GM18861 (cell line): ENCODE data around the gene DNAH10.

Experiments
- ATAC-seq: cut with Tn5 transposase; IDR thresholded peaks from one replicate; pipeline ENCODE4 v1.9.1; 2021; ENCODE audit not compliant: unreplicated experiment

DNAH10 gene, protein sequence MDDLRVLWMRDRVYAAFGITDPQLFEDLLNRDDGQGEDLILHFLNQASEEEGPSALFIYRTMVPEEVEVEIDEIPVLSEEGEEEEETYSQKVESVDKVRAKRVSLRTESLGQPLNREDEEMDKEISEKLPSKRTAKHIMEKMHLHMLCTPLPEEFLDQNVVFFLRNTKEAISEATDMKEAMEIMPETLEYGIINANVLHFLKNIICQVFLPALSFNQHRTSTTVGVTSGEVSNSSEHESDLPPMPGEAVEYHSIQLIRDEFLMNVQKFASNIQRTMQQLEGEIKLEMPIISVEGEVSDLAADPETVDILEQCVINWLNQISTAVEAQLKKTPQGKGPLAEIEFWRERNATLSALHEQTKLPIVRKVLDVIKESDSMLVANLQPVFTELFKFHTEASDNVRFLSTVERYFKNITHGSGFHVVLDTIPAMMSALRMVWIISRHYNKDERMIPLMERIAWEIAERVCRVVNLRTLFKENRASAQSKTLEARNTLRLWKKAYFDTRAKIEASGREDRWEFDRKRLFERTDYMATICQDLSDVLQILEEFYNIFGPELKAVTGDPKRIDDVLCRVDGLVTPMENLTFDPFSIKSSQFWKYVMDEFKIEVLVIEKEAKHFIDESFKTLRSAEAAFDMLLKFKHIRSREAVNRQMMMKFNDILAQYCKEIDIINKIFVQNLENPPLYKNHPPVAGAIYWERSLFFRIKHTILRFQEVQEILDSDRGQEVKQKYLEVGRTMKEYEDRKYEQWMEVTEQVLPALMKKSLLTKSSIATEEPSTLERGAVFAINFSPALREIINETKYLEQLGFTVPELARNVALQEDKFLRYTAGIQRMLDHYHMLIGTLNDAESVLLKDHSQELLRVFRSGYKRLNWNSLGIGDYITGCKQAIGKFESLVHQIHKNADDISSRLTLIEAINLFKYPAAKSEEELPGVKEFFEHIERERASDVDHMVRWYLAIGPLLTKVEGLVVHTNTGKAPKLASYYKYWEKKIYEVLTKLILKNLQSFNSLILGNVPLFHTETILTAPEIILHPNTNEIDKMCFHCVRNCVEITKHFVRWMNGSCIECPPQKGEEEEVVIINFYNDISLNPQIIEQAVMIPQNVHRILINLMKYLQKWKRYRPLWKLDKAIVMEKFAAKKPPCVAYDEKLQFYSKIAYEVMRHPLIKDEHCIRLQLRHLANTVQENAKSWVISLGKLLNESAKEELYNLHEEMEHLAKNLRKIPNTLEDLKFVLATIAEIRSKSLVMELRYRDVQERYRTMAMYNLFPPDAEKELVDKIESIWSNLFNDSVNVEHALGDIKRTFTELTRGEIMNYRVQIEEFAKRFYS (N-terminal part only)

DNA sequence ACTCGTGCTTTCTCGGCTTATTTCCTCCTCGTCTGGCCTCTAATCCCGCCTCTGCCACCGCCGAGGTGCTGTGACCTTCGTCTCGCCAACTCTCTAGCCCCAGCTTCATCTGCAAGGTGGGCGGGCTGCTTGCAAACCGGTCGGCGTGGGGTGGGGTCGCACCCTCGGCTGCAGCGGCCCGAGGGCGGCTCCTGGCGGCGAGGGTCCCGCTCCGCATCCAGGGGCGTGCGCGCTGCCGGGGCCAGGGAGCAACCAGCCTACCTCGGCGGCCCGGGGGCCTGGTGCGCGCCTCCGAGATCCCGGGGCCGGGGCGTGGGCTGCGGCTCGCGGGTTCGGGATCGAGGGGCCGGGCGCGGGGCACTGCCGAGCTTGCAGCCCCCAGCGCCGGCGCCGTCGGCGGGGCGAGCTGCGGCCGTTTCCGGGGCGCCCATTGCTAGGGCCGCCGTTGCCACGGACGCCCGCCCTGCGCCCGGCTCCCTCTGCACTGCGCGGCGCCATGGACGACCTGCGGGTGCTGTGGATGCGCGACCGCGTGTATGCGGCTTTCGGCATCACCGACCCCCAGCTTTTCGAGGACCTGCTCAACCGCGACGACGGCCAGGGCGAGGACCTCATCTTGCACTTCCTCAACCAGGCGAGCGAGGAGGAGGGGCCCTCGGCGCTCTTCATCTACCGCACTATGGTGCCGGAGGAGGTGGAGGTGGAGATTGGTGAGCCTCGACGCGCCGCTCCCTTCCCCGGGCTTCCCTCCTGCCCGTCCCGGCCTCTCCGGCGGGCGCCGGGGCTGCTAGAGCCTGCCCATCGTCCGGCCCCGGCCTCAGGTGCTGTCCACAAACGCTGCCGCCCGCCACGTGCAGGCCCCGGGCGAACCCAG lies at the start of gene DNAH10:
TSS of gene DNAH10 (plus strand) at position 461 of the 874 bp plus-strand sequence. CDS start at position 497, 36 bp downstream.
- no peak for ATAC-seq

DNA sequence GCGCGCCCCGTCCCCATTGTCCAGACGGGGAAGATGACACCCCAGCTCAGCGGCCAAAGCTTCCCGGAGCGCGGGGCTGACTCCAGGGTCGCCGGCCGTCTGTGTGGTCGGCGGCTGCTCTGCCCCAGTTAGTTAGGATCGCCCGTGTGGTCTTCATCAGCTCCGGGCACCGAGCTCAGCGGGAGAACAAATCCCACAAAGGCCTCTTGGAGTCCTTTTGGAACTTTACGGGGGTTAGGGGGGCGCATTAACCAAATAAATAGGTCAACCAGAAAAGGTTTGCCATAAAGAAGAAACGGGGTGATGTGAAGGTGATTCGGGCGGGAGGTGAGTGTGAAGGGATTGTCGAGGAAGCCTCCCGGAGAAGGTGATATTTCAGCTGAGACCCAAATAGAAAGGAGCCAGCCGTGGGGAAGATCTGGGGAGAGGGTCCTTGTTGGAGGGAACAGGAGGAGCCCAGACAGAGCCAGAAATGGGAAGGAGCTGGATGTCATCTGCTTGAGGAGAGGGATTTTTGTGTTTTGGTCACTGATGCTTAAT lies 49.3 kb upstream of the DNAH10 start:
- no peak for ATAC-seq

DNA sequence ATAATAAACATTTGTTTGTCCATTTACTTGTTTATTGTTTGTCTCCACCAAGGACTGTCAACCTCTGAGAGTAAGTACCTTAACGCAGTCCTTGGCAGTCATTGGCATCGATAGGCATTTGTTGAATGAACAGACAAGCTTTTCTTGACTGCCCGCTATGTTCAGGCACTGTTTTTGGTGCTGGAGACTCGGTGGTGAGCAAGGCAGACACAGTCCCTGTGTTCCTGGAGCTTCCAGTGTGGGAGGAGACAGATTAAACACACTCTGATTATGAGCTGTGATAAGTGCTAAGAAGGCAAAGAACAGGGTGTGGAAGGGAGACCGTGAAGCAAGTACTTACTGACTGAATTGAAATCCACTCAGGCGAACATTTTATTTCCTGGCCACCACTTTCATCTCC lies 48.7 kb upstream of the DNAH10 start:
- ATAC-seq, result no peak

DNA sequence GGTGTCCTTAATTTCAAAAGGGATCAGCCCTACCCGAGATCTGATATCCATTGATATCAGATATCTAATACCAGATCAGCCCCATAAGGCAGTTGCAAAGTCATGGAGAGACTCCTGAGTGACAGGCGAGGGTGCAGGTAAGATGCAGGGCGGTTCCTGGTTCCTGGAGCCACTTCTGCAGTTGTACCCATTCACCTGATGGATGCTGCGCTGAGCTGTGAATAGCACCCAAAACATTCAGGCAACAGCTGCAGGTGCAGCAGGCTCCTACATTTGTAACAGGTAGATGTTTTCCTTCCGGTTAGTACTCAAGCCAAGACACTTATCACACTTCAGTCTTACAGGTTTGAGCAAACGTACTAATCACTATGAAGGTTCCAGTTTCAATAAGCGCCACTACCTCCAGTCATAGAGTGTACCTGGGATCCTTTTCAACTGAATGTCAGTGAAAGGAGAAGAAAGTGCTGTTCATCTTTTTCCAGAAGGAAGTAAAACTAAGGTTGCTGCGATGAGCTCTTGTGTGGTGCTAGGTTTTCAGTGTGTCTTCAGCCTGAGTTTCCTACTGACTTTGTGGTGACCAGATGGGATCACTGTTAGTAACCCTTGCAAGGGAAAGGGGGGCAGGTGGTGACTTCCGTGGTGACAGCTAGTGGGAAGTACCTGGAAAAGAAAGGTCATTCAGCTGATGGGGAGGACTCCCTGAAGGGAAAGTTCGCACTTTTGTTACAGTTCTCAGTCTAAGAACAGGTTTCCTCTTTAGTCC lies 48.1 kb upstream of the DNAH10 start:
- ATAC-seq, result peak; percentile 31

DNA sequence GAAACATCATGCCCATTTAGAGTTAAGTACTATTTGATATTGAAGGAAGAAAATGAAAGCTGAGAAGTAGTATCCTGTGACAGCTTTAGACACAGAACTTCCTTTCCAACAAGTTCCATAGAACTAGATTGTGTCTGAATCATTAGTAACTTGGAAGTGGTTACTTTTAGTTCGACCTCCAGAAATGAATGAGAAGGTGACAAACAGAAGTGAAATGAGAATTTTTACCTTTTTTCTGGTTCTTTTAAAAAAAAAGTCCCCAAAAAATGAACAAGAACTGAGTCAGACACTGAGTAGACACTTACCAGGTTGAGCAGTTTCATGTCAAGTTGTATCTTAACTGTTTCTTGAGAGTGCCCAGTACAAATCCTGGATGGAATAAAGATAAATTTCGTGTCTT lies 46.9 kb upstream of the DNAH10 start:
- ATAC-seq, result no peak

DNA sequence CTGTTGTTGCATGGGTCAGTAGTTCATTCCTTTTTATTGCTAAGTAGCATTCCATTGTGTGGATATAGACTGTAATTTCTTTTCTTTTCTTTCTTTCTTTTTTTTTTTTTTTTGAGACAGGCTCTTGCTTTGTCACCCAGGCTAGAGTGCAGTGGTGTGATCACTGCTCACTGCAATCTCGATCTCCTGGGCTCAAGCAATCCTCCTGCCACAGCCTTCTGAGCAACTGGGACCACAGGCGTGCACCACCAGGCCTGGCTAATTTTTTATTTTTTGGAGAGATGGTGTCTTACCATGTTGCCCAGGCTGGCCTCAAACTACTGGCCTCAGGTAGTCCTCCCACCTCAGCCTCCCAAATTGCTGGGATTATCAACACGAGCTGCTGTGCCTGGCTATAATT lies 44.8 kb upstream of the DNAH10 start:
- ATAC-seq, result no peak

DNA sequence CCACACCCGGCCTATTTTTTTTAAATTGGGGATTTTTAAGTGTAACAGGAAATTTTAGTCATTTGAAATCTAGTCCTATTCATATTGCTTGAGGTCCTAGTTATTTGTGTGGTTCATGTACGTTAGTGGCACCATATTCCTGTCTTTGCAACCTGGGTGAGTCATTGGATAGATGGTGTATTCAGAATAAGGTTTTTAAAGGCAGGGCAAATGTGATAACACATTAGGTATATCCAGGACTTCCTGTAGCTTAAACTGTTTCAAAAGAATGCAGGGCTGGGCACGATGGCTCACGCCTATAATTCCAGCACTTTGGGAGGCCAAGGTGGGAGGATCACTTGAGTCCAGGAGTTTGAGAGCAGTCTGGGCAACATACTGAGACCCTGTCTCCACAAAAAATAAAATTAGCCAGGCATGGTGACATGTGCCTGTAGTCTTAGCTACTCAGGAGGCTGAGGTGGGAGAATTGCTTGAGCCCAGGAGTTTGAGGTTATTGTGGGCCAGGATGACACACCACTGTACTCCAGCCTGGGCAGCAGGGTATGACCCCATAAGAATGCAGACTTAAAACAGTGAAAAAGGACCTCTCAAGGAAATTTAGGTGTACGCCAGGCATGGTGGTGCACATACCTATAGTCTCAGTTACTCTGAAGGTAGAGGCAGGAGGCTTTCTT lies 41.8 kb upstream of the DNAH10 start:
- ATAC-seq, result no peak

DNA sequence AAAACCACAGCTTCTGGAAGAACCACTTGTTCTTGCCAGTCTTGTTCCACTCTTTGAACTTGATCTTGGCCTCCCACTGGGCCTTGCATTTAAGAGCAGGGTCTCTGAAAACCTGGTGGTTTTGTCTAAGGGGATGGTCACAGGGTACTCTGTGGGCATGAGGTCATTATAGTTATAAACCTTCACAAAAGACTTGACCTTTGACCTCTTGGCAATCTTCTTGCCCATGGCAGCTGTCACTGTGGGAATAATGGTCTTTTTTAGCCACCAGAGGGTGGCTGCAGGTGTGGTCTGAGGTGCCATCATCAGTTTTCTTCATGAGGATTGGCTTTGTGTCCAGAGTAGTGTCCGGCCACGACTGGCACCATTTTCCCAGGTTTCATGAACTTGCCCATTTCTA lies 40.9 kb upstream of the DNAH10 start:
- ATAC-seq, result no peak

DNA sequence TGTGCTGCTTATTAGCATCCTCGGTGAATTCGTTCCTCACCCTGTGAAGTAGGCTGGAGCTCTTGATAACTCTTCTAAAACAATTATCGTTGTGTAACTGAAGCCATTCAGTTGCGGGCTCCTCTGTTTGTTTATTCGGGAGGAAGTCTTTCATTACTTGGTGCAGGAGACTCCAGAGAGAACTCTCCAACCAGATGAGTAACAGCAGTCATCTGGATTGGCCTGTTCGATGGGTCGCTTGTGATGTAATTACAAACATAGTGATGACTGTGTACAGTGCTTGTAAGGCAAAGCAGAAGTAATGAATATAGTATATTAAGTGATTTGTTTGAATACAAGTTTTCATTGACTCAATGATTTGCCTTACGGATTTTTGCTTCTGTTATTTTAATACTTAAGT lies 39.1 kb upstream of the DNAH10 start:
- ATAC-seq, result no peak

DNA sequence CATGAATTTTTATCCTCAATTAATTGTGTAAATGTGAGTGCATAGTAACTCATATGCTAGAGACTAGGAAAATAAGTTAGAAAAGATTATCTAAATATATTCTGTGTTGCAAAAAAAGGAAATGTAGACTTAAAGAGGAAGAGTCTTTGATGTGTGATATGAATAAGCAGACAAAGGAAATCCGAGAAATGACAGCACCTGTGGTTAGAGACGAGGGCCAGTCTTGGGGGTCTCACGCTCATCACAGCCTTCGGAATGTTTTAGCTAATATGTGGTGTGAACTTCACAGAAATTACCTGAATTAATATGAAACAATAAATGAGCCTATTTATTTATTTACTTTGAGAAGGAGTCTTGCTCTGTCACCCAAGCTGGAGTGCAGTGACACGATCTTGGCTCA lies 38.3 kb upstream of the DNAH10 start:
- ATAC-seq, result no peak

DNA sequence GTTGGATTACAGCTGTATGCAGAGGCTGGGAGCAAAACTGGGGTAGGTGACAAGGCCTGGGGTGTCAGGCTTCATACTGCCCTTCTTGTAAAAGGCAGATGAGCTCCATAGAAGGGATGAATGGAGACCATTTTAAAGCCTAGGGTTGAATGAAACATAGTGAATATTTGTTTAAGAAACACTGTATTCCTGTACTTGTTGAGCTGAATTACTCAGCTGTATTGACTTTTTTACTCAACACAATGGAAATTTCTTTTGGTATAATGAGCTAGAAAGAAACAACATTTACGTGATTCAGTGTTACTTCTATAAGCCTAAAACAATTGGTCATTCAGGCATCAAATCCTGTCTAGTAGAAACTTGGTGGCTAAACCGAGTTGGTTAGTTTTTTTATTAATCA lies 35.9 kb upstream of the DNAH10 start:
- ATAC-seq, result no peak

DNA sequence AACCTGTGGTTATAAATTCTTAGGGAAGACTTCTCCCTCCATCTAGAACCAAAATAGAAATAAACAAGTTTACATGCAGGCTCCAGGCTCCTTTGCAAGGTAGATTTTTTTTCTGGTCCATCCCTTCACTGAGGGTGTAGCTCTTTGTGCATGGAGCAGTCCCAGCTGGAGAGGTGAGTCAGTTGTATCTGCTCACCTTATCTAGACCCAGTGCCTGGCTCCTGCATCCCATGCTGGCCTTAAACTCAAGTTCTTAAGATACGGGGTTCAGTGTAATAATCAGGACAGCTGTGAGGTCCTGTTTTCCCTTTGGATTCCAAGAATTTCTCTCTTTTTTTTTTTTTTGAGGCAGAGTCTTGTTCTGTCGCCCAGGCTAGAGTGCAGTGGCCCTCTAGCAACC lies 35.1 kb upstream of the DNAH10 start:
- ATAC-seq, result no peak

DNA sequence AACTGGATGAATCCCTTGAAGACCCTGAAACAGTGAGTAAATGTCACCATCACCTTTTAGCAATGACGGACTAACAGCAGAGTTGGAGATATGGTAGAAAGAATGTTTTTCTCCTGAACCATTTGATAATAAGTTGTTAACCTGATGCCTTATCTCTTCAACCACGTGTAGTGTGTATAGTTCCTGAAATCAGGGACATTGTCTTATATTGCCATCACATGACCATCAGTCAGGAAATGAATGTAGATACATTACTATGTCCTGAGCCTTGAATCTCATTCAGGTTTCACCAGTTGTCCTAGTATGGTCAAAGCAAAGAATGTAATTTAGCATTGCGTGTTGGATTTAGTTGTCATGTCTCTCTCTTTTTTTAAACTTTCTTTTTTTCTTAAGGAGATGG lies 34.2 kb upstream of the DNAH10 start:
- ATAC-seq, result no peak

DNA sequence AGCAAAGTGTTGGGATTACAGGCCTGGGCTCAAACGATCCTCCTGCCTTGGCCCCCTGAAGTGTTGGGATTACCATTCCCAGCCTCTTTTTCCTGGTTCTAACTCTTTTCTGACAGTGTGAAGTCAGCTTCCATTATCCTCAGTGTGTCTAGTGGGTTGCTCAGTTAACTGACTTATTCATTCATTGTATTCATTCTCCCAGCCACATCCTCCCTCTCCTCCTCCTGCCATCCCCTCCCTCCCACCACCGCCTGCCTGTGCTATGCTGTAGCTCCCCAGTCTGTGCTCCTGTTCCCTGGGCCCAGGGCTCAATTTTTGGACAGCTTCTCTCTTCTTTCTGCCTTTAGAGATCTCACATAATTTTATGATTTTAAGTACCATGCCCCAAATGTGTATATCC lies 30.5 kb upstream of the DNAH10 start:
- no peak for ATAC-seq

DNA sequence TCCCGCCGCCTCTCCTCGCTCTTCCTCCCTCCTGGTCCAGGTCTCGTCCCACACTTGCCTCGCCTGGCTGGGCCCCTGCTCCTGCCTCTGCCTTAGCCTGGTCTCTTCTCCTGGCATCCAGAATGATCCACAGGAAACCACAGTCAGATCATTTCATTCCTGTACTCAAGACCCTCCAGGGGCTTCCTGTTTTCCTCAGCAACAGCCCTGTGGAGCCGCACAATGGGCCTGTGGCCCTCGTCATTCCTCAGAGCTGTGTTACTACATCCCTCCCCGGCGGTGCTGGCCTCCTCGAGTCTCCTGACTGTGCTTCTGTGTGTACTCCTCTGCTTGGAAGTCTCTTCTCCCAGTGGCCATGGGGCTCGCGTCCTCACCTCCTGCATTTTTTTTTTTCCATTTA lies 29.9 kb upstream of the DNAH10 start:
- ATAC-seq, result no peak

DNA sequence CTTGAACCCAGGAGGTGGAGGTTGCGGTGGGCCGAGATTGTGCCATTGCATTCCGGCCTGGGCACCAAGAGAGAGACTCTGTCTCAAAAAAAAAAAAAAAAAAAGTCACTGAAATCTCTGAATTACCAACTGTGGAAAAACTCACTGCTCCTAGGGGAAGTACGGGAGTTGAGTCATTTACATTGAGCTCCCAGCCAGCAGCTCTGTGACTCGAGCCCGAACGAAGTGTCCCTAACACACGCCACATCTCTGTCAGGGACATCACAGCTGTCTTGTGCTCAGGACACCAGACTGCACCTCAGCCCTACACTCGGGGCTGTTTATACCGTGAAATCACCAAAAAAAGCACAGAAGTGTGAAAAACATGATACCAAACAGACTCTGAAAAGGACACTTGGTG lies 28.9 kb upstream of the DNAH10 start:
- no peak for ATAC-seq

DNA sequence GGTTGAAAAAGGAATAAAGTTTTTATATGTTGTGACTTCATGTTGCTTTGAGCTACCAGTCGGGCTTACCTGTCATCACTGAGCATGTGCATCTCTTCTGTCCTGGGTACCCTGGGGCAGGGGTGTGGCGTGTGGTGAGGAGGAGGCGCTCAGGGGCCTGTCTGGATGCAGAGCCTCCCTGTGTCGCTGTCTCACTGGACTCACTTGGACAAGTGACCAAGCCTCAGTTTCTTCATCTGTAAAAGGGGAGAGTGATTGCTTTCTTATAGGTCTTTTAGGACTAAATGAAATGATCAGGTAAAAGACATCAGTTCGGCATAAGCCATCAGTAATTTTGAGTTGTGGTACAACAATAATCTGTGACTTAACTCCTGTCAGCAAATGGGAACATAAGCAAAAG lies 27.8 kb upstream of the DNAH10 start:
- ATAC-seq, result no peak

DNA sequence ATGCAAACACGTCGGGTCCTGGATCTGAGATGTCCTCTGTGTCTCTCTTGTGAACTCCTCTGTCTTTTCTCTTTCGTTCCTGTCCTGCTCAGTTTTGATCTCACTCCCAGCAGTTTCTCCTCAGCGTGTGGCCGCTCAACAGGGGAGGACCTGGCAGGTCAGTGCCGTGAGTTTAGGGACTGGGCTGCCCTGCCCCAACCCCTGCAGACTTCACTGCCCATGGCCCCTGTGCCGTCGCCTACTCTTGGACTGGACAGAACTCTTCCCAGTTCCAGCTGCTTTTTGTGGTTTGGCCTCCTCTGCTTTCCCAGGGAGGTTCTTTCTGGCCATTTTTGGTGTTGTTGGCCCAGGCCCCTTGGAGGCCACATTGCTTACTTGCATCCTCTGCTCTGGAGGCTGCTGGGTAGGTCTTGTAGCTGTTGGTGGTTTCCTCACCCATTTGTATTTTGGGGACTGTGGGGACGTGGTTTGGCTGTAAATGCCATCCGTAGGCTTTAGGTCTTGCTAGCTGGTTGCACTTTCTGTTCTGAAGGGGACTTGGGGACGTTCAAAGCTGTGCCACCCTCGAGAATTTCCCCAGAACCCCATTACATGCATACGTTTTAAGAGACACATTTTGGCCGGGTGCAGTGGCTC lies 20.0 kb upstream of the DNAH10 start:
- ATAC-seq, result no peak
